Activated gamma-delta T cell treated with anti-CD3 and anti-CD28 coated beads, Interleukin-2, amount 50 U/mL, for 16 hours (primary cell): ENCODE results near the gene CHST7.

Experiments
- DNase-seq: peaks from one replicate; pipeline ENCODE4 v3.0.0-alpha.2; 2020; ENCODE audit warnings: low read depth

The CHST7 gene

GRCh38 chrX:46573892-46574773 lies 568 bp downstream of the CHST7 start:
- peak; percentile 10 for DNase-seq

GRCh38 chrX:46574774-46575381 lies 1.3 kb downstream of the CHST7 start:
- DNase-seq, result peak; percentile 4

DNA sequence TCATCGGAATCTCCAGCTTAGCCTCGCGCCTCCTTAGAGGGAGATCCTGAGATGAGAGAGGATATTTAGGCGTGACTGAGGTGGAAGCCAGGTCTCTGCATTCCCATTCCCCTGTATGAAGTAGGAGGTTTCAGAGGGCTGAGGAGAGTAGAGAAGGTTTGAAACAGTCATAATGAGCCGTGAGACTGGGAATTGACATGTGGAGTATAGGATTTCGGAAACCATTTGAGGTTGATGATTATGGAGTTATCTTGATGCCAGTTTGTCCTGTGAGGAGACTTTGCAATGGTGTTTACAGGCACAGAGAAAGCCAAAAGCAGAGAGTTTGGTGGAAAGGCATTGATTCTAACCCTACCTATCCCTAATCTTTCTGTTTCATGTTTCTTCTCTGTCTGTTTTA lies 2.0 kb downstream of the CHST7 start:
- no peak for DNase-seq

GRCh38 chrX:46575991-46576392 lies 2.4 kb downstream of the CHST7 start:
- DNase-seq, result no peak

DNA sequence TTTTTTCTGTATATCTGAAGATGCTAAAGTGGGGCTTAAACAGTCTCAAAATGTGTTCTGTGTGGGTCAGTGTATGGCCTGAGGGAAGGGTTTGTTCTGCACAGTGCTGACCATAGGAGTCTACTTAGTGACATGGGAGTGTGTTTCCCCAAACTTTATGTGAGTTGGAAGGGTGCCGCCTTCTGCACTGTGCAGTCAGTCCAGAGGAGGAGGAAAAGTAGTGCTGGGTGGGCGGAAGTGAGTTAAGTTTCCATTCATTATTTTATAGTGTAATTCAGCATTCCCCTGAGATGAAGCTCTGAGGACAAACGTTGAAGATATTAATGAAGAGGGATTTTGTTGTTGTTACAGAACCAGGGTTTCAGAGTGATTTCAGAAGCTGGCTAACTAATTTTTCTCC lies 2.9 kb downstream of the CHST7 start:
- DNase-seq, result no peak

DNA sequence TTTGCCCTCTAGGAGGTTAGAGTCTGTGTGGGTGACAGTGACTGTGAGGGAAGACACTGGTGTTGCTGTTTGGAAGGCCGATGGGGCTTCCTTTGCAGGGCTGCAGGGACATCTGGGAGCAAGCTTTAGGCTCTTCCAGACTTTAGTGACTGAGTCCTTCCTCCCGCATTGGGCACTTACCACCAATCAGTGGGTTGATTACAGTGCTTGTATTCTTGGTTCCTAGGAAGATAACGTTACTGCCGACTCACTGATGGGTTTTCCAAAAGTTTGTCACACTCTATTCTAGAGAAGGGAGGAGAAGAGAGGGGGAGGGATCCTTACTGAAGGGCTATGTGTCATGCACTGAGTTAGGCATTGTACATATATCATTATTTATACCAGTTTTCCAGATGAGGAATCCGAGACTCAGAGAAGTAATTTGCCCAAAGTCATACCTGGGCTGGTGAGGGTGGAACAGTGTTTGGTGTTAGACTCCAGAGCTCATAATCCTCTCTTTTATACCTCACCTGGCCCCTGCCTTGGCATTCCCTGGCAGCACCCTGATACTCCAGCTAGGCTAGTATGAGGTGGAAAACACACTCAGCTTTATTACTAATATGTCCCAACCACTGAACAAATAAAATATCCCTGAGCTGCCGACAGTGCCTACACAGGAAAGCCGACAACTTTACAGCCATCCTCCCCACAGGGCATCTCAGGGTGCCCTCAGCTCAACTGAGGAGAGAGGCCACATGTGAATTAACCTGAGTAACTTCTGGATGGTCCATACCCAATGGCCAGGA lies 3.8 kb downstream of the CHST7 start:
- DNase-seq, result no peak

GRCh38 chrX:46579250-46579649 lies 5.7 kb downstream of the CHST7 start:
- DNase-seq, result no peak

DNA sequence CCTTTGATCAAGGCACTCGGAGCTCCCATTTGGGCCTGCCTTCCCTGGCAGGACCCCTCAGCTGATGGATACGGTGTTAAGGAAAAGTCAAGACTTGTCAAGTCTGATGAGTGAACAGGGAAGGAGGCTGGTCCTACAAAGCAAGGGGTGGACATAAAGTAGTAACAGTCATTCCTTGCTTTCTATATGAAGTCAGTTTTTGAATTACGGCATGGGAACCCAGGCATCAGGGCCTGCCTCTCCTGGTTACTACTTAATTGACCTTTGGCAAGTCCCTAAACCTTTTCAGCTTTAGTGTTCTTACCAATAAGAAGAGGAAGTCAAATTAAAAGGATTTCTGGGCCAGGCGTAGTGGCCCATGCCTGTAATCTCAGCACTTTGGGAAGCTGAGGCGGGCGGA lies 7.0 kb downstream of the CHST7 start:
- DNase-seq, result no peak

GRCh38 chrX:46582325-46582724 lies 8.8 kb downstream of the CHST7 start:
- no peak for DNase-seq

- no peak for DNase-seq
Measured at GRCh38 chrX:46582966-46583365, 9.4 kb downstream of the CHST7 start.

DNA sequence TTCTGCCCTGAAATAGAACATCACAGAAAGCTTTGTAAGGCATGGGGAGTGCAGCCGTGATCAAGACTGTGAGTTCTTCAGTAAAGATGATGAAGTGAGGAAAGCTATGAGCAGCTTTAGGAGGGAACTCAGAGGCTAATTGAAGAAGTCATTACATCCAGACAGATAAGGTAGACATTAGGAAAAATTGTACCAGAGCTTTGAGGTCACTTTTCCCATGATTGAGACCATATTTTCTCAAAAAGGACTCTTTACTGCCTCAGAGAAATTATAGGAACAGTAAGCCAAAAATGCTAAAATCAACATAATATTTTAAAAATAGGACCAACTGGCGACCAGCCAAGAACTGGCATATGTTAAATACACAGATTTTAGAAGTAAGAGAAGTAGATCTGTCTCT lies 11.2 kb downstream of the CHST7 start:
- no peak for DNase-seq

DNA sequence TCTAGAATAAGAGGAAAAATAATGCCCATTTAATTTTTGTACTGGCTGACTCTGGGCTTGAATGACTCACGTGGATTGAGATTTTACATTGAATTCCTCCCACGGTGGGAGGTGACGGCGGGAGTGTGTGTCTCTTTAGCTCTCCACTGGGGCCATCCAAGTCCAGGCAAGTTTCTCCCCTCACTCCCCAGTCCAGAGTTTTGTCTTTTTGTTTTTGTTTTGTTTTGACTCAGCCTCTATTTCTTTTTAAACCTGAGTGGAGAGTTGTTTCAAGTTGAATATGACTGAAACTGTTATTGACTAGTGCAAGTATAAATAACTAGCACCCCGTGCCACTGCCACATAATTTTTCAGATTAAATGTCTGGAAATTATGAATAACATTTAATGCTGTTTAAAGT lies 13.6 kb downstream of the CHST7 start:
- DNase-seq, result no peak

DNA sequence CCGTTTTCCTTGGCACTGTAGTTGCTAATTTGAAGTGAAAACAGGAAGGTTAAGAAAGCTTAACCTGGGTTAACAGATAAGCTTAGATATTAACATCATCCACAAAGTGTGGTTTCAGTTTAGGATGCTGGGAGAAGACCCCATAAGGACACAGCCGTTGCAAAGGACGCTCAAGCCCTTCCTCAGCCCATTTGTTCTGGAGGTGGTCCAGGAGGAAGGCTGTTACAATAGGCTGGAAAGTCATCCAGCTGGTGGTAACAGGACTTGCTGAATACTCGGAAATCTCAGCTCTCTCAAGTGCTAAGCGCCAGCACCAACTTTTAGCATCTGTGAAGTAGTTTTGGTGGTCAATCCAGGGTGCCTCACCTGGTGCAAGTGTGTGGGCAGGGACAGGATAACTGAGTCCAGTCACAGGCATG lies 14.2 kb downstream of the CHST7 start:
- DNase-seq, result no peak

DNA sequence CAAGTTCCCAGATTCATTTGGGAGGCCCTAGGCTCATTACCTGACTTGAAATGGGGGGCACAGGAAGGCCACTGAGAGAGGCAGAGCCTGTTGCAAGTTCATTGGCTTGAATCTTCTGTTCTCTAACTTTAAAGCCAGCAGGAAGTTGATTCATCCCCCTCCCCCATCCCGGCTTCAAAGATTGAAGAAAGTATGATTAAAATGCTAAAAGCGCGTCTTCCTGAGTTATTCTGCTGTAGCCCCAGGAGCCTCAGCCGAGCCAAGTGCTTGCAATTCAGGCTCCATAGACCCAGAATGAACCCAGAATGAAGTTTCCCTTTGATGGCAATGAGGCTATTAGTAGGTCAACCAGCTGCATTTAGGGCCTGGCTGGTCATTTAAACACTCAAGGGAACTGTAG lies 14.7 kb downstream of the CHST7 start:
- peak; percentile 17 for DNase-seq

GRCh38 chrX:46589977-46590723 lies 16.6 kb downstream of the CHST7 start:
- no peak for DNase-seq

- DNase-seq, result no peak
Measured at GRCh38 chrX:46595084-46595483, 21.5 kb downstream of the CHST7 start.

DNA sequence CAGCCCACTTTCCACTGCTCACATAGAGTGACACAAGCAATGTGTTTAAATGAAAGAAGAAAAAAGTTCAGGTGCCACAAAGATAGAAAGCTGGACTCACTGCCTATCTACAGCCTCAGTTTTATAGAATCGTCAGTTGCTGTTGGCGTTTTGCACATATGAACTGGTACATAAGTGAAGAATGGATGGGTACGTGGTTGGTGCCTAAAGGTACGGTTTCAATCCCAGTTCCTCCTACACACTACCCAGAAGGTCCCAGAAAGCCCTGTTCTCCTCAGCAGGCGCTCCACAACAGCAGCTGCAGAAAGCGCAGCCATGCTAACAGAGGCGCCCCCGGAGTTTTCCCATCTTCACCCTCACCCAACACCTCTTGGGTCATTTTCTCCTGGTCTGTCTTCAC lies 23.6 kb downstream of the CHST7 start:
- DNase-seq, result no peak

DNA sequence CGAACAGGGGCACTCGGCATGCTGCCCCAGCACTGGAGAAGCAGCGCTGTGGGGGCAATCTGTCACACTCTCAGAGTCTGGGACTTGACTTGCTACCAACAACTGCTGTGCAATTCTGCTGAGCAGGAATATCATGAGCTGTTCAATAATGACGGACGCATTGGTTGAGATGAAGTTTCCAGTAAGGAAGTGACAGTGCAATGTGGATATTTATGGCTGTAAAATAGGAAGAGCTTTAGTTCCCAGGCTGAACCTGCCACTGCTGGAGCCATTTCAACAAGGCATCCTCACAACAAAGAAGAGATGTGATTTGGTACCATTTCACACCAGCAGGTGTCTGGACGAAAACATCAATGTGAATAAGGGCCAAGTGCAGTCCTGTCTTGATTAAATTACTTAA lies 24.2 kb downstream of the CHST7 start:
- no peak for DNase-seq

DNA sequence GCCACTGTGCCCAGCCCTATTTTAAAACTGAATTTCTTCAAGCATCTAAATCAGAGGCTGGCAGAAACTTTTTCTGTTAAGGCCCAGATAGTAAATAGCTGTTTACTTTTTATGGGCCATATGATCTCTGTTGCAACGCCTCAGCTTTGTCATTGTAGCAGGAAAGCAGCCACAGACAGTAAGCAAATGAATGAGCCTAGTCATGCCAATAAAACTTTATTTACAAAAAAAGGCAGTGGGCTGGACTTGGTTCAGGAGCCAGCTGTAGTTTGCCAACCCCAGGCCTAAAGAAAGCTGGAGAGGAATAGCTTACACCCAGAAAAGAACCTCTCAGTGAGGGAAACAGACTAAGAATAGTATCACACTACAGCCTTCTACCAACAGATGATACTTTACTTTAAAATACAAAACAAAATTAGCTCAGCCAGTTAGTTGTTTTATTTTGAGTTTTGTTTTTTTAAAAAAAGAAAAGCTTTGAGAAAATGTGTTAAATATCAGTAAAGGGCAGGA lies 25.5 kb downstream of the CHST7 start:
- DNase-seq, result no peak

- DNase-seq, result no peak
Measured at GRCh38 chrX:46601283-46601682, 27.7 kb downstream of the CHST7 start.

DNA sequence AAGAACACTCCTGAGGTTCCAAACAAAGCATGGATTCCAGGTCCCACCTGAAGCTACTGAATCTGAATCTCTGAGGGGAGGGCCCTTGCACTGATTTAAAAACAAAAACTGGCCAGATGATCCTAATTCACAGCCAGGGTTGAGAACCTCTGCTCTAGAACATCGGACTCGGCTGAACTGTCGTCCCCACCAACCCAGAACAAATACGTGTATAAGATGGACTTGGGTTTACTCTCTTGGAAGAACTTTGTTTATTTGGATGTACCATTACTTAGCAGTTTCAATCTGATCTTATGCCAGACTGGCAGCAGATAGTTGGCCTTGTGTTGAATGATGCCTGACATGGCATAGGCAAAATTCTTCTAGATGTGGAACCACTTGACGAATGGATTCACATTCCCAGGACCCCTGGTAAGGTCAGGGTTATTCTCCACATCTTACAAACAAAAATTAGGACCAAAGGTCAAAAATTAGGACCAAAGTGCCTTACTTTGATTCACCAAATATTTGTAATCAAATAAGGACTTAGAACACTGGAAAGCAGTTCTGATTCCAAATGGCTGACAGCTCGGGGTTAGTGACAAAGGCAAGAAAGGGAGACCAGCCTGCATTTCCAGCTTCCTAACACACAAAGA lies 29.0 kb downstream of the CHST7 start:
- no peak for DNase-seq

DNA sequence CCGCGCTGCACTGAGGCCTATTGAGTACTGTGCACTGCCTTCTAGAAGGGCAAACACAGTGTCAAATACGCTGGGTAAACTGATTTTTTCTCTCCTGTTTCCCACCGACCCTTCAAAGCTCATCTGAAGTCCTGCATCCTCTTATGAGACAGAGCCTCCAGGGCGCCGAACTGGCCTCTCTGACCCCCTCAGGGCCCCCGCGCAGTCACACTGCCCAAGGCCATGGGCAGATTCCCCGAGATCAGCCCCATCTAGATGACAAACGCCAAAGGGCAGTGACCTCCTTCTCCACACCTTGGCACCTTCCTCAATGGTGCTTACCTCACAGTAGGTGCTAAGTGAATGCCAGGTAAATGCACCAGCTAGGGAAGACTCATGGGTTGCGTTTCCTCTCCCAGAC lies 34.4 kb downstream of the CHST7 start:
- no peak for DNase-seq
